Thoracic aorta (tissue), 2 donors: ENCODE data around the gene JAG1. TPM values are rescaled to one million over a fixed set of nuclear protein-coding genes. Genes with fewer than 3 reads are reported as not detected.

ENCODE experiments used
- ATAC-seq: fragments of 150-250 bp; one replicate; pipeline ENCODE4 v1.8.0; 2017; ENCODE audit warnings: low read depth; ENCODE audit not compliant: insufficient number of reproducible peaks, low FRiP score
- DNase-seq: peaks from one replicate; pipeline ENCODE4 v3.0.0-alpha.2; 2020; ENCODE audit warnings: low spot score
- H3K27ac ChIP-seq, 2 donors: fragments of 200-600 bp; sonication (generic); 1 replicate in 1 of 2; 2 replicates in 1 of 2; pipeline ENCODE4 v1.5.1; 2016; ENCODE audit warnings: mild to moderate bottlenecking in 2 of 2, moderate library complexity in 2 of 2
- H3K27me3 ChIP-seq: fragments of 200-600 bp; sonication (generic); replicated peaks from 2 replicates; pipeline ENCODE4 v1.6.0; 2016; ENCODE audit warnings: mild to moderate bottlenecking; ENCODE audit not compliant: insufficient read depth
- H3K36me3 ChIP-seq: fragments of 200-600 bp; sonication (generic); one replicate; pipeline ENCODE4 v1.5.1; 2016
- H3K4me1 ChIP-seq, 2 donors: fragments of 200-600 bp; sonication (generic); 1 replicate in 1 of 2; 2 replicates in 1 of 2; pipeline versions ENCODE4 v1.5.1 to v1.6.0; 2016; ENCODE audit warnings: low read depth in 2 of 2, mild to moderate bottlenecking in 1 of 2; ENCODE audit not compliant: control insufficient read depth in 1 of 2
- H3K4me3 ChIP-seq: fragments of 200-600 bp; sonication (generic); 2 replicates; pipeline ENCODE4 v1.5.1; 2016; ENCODE audit warnings: mild to moderate bottlenecking
- H3K9me3 ChIP-seq: fragments of 200-600 bp; sonication (generic); 2 replicates; pipeline ENCODE4 v1.5.1; 2016
- CTCF ChIP-seq: fragments of 200-600 bp; sonication (generic); IDR thresholded peaks from one replicate; pipeline ENCODE4 v1.5.1; 2019; ENCODE audit warnings: antibody characterized with exemption
- total RNA-seq, 2 donors: library from RNA; depleted of rRNA; stranded (reverse); fragments of >200 nt; gene quantifications; one replicate each; pipeline versions ENCODE4 v1.1.0 to v1.2.3, GENCODE V29; 2016

The JAG1 gene
- total RNA-seq, 2 donors from 2014 or later, result 237 to 253 TPM

GRCh38 chr20:10711903-10712451 lies 38.2 kb upstream of the JAG1 start:
- Histone ChIP-seq H3K4me1 (peaks cover 16 to 48% of the 10 kb centered on the region in 2 donors), H3K27me3 (no peaks in the 10 kb centered on the region), H3K36me3 (no peaks in the 10 kb centered on the region), H3K4me3 (no peak overlapping the region), H3K9me3 (no peaks in the 10 kb centered on the region), H3K27ac (no peak overlapping the region)
- DNase-seq (no peak), ATAC-seq (no peak)
- no peak for TF ChIP-seq CTCF

- Histone ChIP-seq H3K27me3 (no peaks in the 10 kb centered on the region), H3K27ac (no peak overlapping the region), H3K9me3 (no peaks in the 10 kb centered on the region), H3K4me3 (peak overlapping the region; percentile 8), H3K36me3 (no peaks in the 10 kb centered on the region), H3K4me1 (peaks cover 23 to 52% of the 10 kb centered on the region in 2 donors)
- no peak for DNase-seq
- ATAC-seq, result no peak
- TF ChIP-seq CTCF, result no peak
Measured at GRCh38 chr20:10710991-10711775, 37.4 kb upstream of the JAG1 start.

GRCh38 chr20:10709916-10710315 lies 36.1 kb upstream of the JAG1 start:
- no peak for ATAC-seq
- no peak overlapping the region for H3K27ac ChIP-seq
- no peak for TF ChIP-seq CTCF

GRCh38 chr20:10708351-10709185 lies 34.8 kb upstream of the JAG1 start:
- Histone ChIP-seq H3K9me3 (no peaks in the 10 kb centered on the region), H3K4me1 (peaks cover 23 to 51% of the 10 kb centered on the region in 2 donors), H3K27me3 (no peaks in the 10 kb centered on the region), H3K27ac (peak overlapping the region in 1 of 2 donors; percentile 28), H3K36me3 (no peaks in the 10 kb centered on the region), H3K4me3 (no peak overlapping the region)
- no peak for DNase-seq
- ATAC-seq, result no peak
- no peak for TF ChIP-seq CTCF

More at GRCh38 chr20:10709916-10710315, 36.1 kb upstream of the JAG1 start:
- Histone ChIP-seq H3K27me3 (no peaks in the 10 kb centered on the region), H3K4me1 (peaks cover 23 to 52% of the 10 kb centered on the region in 2 donors), H3K4me3 (no peak overlapping the region), H3K9me3 (no peaks in the 10 kb centered on the region), H3K36me3 (no peaks in the 10 kb centered on the region)
- DNase-seq, result no peak

GRCh38 chr20:10707791-10708190 lies 34.0 kb upstream of the JAG1 start:
- ATAC-seq, result no peak
- no peaks in the 10 kb centered on the region for H3K36me3 ChIP-seq
- no peaks in the 10 kb centered on the region for H3K27me3 ChIP-seq
- H3K4me1 ChIP-seq, result peaks cover 23 to 44% of the 10 kb centered on the region in 2 donors
- DNase-seq, result no peak
- no peaks in the 10 kb centered on the region for H3K9me3 ChIP-seq
- no peak for TF ChIP-seq CTCF
- peak overlapping the region in 1 of 2 donors; percentile 42 for H3K27ac ChIP-seq
- H3K4me3 ChIP-seq, result no peak overlapping the region
